ENCODE measurements around the gene ACADVL. TPM values are rescaled to one million over a fixed set of nuclear protein-coding genes. Genes with fewer than 3 reads are reported as not detected.
A peak's percentile ranks its signal among the peaks of the same experiment; 100 is the strongest.

The ACADVL gene
- total RNA-seq, 1 donor, result 163 TPM

DNA sequence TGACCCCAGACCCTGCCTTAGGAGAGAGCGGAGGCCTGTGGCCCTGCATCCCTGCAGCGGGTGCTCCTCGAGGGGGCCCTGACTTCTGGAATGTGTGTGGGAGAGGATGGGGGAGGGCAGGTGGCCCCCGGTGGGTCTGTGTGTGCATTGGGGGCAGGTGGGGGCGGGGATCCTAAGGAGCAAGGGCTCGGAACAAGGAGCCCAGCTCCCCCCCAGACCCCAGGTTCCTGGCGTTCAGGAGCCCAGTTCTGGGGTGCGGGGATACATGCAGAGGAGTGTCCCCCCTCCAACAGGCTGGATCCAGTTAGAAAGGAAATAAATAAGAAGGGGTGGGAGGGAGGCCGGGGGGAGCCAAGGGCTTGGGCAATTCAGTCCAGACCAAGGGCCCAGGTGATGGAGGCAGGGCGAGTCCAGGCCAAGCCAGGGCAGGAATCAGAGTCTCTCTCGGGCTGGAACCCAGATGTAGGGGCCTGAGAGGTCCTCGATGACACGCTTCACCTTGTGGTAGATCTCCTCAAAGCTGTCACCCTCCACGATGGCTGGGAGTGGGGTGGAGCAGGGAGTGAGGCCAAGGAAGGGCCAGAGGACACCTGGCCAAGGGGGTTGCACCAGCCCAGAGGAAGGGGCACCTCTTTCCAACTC is 29.3 kb upstream of the ACADVL start:
- no peak overlapping the region for H2AFZ ChIP-seq (ENCODE audit: low read length)
- no peak overlapping the region for H3K4me3 ChIP-seq (ENCODE audit: insufficient read depth, low read length)
- TF ChIP-seq, protein P1, sequence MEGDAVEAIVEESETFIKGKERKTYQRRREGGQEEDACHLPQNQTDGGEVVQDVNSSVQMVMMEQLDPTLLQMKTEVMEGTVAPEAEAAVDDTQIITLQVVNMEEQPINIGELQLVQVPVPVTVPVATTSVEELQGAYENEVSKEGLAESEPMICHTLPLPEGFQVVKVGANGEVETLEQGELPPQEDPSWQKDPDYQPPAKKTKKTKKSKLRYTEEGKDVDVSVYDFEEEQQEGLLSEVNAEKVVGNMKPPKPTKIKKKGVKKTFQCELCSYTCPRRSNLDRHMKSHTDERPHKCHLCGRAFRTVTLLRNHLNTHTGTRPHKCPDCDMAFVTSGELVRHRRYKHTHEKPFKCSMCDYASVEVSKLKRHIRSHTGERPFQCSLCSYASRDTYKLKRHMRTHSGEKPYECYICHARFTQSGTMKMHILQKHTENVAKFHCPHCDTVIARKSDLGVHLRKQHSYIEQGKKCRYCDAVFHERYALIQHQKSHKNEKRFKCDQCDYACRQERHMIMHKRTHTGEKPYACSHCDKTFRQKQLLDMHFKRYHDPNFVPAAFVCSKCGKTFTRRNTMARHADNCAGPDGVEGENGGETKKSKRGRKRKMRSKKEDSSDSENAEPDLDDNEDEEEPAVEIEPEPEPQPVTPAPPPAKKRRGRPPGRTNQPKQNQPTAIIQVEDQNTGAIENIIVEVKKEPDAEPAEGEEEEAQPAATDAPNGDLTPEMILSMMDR (IDR thresholded peaks at IDR 0.05; ENCODE audit: extremely low read depth, low read depth, low read length), result no peak
- no peaks in the 10 kb centered on the region for H3K4me1 ChIP-seq (ENCODE audit: insufficient read depth, low read length)
- no peaks in the 10 kb centered on the region for H3K79me2 ChIP-seq (ENCODE audit: insufficient read depth, low read length)
- H3K4me2 ChIP-seq (ENCODE audit: insufficient read depth, low read length), result no peak overlapping the region
- H3K27ac ChIP-seq (ENCODE audit: low read depth, low read length), result no peak overlapping the region
- peaks cover 35% of the 10 kb centered on the region for H3K36me3 ChIP-seq (ENCODE audit: insufficient read depth, low read length)
- H3K27me3 ChIP-seq (ENCODE audit: insufficient read depth, low read length), result no peaks in the 10 kb centered on the region
- peak; percentile 62 for DNase-seq (ENCODE audit: insufficient read length, low spot score, missing footprints)
- H4K20me1 ChIP-seq (ENCODE audit: insufficient read depth, low read length), result peaks cover 2% of the 10 kb centered on the region
- no peaks in the 10 kb centered on the region for H3K9me3 ChIP-seq (ENCODE audit: low read depth, low read length)

GRCh38 chr17:7191069-7191468 is 28.7 kb upstream of the ACADVL start:
- DNase-seq (ENCODE audit: insufficient read length, low spot score, missing footprints), result peak; percentile 34
- no peaks in the 10 kb centered on the region for H3K9me3 ChIP-seq (ENCODE audit: low read depth, low read length)
- H3K79me2 ChIP-seq (ENCODE audit: insufficient read depth, low read length), result no peaks in the 10 kb centered on the region
- H3K4me1 ChIP-seq (ENCODE audit: insufficient read depth, low read length), result no peaks in the 10 kb centered on the region
- H4K20me1 ChIP-seq (ENCODE audit: insufficient read depth, low read length), result peaks cover 2% of the 10 kb centered on the region
- H3K4me2 ChIP-seq (ENCODE audit: insufficient read depth, low read length), result no peak overlapping the region
- H3K4me3 ChIP-seq (ENCODE audit: insufficient read depth, low read length), result no peak overlapping the region
- peaks cover 41% of the 10 kb centered on the region for H3K36me3 ChIP-seq (ENCODE audit: insufficient read depth, low read length)
- no peaks in the 10 kb centered on the region for H3K27me3 ChIP-seq (ENCODE audit: insufficient read depth, low read length)
- no peak overlapping the region for H3K27ac ChIP-seq (ENCODE audit: low read depth, low read length)
- no peak overlapping the region for H2AFZ ChIP-seq (ENCODE audit: low read length)
- TF ChIP-seq, protein P1 (IDR thresholded peaks at IDR 0.05; ENCODE audit: extremely low read depth, low read depth, low read length), result no peak

- peak; percentile 98 for DNase-seq (ENCODE audit: insufficient read length, low spot score, missing footprints)
- Histone ChIP-seq H3K9me3 (ENCODE audit: low read depth, low read length) (no peaks in the 10 kb centered on the region), H2AFZ (ENCODE audit: low read length) (no peak overlapping the region), H3K4me3 (ENCODE audit: insufficient read depth, low read length) (no peak overlapping the region), H3K4me1 (ENCODE audit: insufficient read depth, low read length) (no peaks in the 10 kb centered on the region), H3K27ac (ENCODE audit: low read depth, low read length) (no peak overlapping the region), H3K36me3 (ENCODE audit: insufficient read depth, low read length) (peaks cover 44% of the 10 kb centered on the region), H3K4me2 (ENCODE audit: insufficient read depth, low read length) (no peak overlapping the region), H3K79me2 (ENCODE audit: insufficient read depth, low read length) (no peaks in the 10 kb centered on the region), H3K27me3 (ENCODE audit: insufficient read depth, low read length) (no peaks in the 10 kb centered on the region), H4K20me1 (ENCODE audit: insufficient read depth, low read length) (peaks cover 2% of the 10 kb centered on the region)
- TF ChIP-seq, protein P1 (IDR thresholded peaks at IDR 0.05; ENCODE audit: extremely low read depth, low read depth, low read length), result no peak
These were observed 28.0 kb upstream of the ACADVL start for GRCh38 chr17:7191571-7192270.

DNA sequence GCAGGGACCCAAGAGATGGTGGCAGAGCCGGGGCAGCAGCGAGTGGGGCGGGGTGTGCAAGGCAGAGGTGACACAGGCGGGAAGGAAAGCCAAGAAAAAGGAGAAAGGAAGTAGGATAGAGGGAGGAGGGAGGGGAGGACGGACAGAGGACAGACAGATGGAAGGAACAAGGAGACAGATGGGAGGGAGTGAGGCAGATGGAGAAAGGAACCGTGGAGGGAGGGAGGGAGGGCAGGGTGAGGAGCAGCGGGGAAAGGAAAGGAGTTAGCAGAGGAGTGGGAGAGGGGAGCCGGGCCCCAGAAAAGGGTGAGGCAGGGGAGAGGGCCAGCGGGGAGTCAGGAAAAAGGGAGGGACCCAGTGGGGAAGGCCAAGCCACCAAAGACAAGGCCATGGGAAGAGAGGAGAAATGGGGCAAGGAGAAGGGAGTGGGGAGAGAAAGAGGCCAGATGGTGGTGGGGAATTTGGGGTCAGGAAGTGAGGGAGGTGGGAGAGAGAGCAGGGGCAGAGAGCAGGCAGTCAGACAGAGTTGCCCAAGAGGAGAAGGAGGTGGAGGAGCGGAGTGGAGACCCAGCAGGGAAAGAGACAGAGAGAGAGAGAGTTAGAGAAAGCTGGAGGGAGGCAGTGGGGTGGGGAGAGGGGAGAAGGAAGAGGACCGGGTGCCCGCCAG is 27.3 kb upstream of the ACADVL start:
- H3K4me3 ChIP-seq (ENCODE audit: insufficient read depth, low read length), result no peak overlapping the region
- no peaks in the 10 kb centered on the region for H3K27me3 ChIP-seq (ENCODE audit: insufficient read depth, low read length)
- H3K4me1 ChIP-seq (ENCODE audit: insufficient read depth, low read length), result no peaks in the 10 kb centered on the region
- TF ChIP-seq, protein P1 (IDR thresholded peaks at IDR 0.05; ENCODE audit: extremely low read depth, low read depth, low read length), result no peak
- no peak overlapping the region for H3K4me2 ChIP-seq (ENCODE audit: insufficient read depth, low read length)
- H3K9me3 ChIP-seq (ENCODE audit: low read depth, low read length), result no peaks in the 10 kb centered on the region
- peaks cover 48% of the 10 kb centered on the region for H3K36me3 ChIP-seq (ENCODE audit: insufficient read depth, low read length)
- peak; percentile 78 for DNase-seq (ENCODE audit: insufficient read length, low spot score, missing footprints)
- H3K27ac ChIP-seq (ENCODE audit: low read depth, low read length), result no peak overlapping the region
- H2AFZ ChIP-seq (ENCODE audit: low read length), result no peak overlapping the region
- H3K79me2 ChIP-seq (ENCODE audit: insufficient read depth, low read length), result no peaks in the 10 kb centered on the region
- peaks cover 2% of the 10 kb centered on the region for H4K20me1 ChIP-seq (ENCODE audit: insufficient read depth, low read length)

All from osteoblast (primary cell).